ENCODE results near the gene COX6B1. TPM values are rescaled to one million over a fixed set of nuclear protein-coding genes. Genes with fewer than 3 reads are reported as not detected.

COX6B1 gene
- total RNA-seq, 2 experiments from 2014 or later, result 440 to 442 TPM

DNA sequence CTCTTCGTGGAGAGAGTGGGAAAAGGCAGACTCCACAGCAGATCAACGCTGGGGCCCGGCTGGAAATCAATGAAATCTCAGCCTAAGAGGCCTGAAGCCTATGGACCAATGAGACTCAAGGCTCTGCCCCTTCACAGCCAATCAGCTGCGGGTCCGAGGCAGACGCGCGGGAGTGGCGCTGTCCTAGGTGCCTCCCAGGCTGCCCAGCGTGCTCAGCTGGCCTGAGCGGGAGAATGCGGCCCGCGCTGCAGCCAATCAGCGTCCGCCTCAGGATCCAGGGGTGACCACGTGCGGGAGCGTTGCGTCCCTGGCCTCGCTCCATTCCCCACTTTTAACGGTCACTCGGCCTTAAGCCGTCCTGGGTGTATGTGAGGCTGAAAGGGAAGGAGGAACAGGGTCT, 56.1 kb downstream of the COX6B1 start, which contains the start of gene ZBTB32:
Gene ZBTB32, plus strand, starts transcription at position 341 of the 400 bp plus-strand sequence. CDS start 10,069 bp downstream, outside the sequence.
- no peak for DNase-seq
- Mint-ChIP-seq H3K9me3 (no peaks in the 10 kb centered on the region), H3K27me3 (no peaks in the 10 kb centered on the region), H3K4me1 (peaks cover 22% of the 10 kb centered on the region), H3K27ac (no peak within 1 kb of the TSS), H3K36me3 (ENCODE audit: low read depth) (peaks cover 3% of the 10 kb centered on the region), H3K4me3 (no peak within 1 kb of the TSS)
- CTCF ChIA-PET, result interaction anchor here (0.7 to 3.5 kb wide), 3 partner anchors 9 to 41 kb away, joined by 3 to 57 read pairs (median 4); no protein-coding TSS in a partner anchor
- POLR2A ChIA-PET, result interaction anchor here (0.9 to 5.6 kb wide), 2 partner anchors 9 to 11 kb away, joined by 3 to 160 read pairs; no protein-coding TSS in a partner anchor

Other genes starting within 250 kb of the COX6B1 start
- not detected for gene FFAR2, start 200.1 kb upstream of the COX6B1 start, total RNA-seq
- gene KRTDAP, start 157.9 kb upstream of the COX6B1 start, total RNA-seq, result not detected
- gene DMKN, start 134.7 kb upstream of the COX6B1 start, total RNA-seq, result not detected
- gene SBSN, start 120.0 kb upstream of the COX6B1 start, total RNA-seq, result not detected
- gene GAPDHS, start 114.9 kb upstream of the COX6B1 start, total RNA-seq, result not detected
- 10 to 100 TPM; 39.6 to 47.4 TPM for gene TMEM147, start 102.7 kb upstream of the COX6B1 start, total RNA-seq
- gene ATP4A, start 84.7 kb upstream of the COX6B1 start, total RNA-seq, result not detected
- not detected for gene PMIS2, start 62.1 kb upstream of the COX6B1 start, total RNA-seq
- 10 to 100 TPM; 45.3 to 46.5 TPM for gene HAUS5, start 35.6 kb upstream of the COX6B1 start, total RNA-seq
- gene RBM42, start 19.3 kb upstream of the COX6B1 start, total RNA-seq, result 100 to 1,000 TPM in 1 of 2 experiments, 10 to 100 TPM in 1; 99.5 to 102 TPM
- gene ETV2, start 6.6 kb upstream of the COX6B1 start, total RNA-seq, result under 1 TPM; 0.65 to 0.96 TPM
- gene UPK1A, start 18.2 kb downstream of the COX6B1 start, total RNA-seq, result under 1 TPM; 0.65 to 0.86 TPM
- gene ZBTB32, start 56.2 kb downstream of the COX6B1 start, total RNA-seq, result 10 to 100 TPM; 94.8 to 96.2 TPM
- gene KMT2B, start 69.7 kb downstream of the COX6B1 start, total RNA-seq, result 10 to 100 TPM; 57.3 to 57.5 TPM
- 10 to 100 TPM; 78.9 to 90.5 TPM for gene IGFLR1, start 94.1 kb downstream of the COX6B1 start, total RNA-seq
- 10 to 100 TPM; 35.5 to 36.2 TPM for gene U2AF1L4, start 97.1 kb downstream of the COX6B1 start, total RNA-seq
- 10 to 100 TPM; 48.1 to 51.3 TPM for gene PSENEN, start 97.3 kb downstream of the COX6B1 start, total RNA-seq
- 10 to 100 TPM; 13.1 to 16.2 TPM for gene LIN37, start 100.3 kb downstream of the COX6B1 start, total RNA-seq
- gene HSPB6, start 108.7 kb downstream of the COX6B1 start, total RNA-seq, result under 1 TPM in 1 of 2 experiments, not detected in 1; 0.48 TPM
- 10 to 100 TPM; 47.1 to 52.4 TPM for gene PROSER3, start 109.9 kb downstream of the COX6B1 start, total RNA-seq
- gene ARHGAP33, start 127.2 kb downstream of the COX6B1 start, total RNA-seq, result 10 to 100 TPM; 60.9 to 67.0 TPM
- gene PRODH2, start 164.5 kb downstream of the COX6B1 start, total RNA-seq, result not detected
- not detected for gene NPHS1, start 204.2 kb downstream of the COX6B1 start, total RNA-seq
- gene KIRREL2, start 208.6 kb downstream of the COX6B1 start, total RNA-seq, result under 1 TPM; 0.55 to 0.58 TPM
- gene APLP1, start 220.3 kb downstream of the COX6B1 start, total RNA-seq, result 1 to 10 TPM in 1 of 2 experiments, under 1 TPM in 1; 0.76 to 1.1 TPM

All from activated CD4-positive, alpha-beta memory T cell treated with anti-CD3 and anti-CD28 coated beads, Interleukin-2, amount 10 ng/mL, durations not matched to agents 7 days and 5 days (primary cell).